AG20443 (cell line): ENCODE data around the gene PAM16.
A peak's percentile ranks its signal among the peaks of the same experiment; 100 is the strongest.

ENCODE experiments used
- DNase-seq: peaks from one replicate; pipeline ENCODE4 v3.0.0; 2012; ENCODE audit warnings: low spot score, mixed read lengths

PAM16 gene

DNA sequence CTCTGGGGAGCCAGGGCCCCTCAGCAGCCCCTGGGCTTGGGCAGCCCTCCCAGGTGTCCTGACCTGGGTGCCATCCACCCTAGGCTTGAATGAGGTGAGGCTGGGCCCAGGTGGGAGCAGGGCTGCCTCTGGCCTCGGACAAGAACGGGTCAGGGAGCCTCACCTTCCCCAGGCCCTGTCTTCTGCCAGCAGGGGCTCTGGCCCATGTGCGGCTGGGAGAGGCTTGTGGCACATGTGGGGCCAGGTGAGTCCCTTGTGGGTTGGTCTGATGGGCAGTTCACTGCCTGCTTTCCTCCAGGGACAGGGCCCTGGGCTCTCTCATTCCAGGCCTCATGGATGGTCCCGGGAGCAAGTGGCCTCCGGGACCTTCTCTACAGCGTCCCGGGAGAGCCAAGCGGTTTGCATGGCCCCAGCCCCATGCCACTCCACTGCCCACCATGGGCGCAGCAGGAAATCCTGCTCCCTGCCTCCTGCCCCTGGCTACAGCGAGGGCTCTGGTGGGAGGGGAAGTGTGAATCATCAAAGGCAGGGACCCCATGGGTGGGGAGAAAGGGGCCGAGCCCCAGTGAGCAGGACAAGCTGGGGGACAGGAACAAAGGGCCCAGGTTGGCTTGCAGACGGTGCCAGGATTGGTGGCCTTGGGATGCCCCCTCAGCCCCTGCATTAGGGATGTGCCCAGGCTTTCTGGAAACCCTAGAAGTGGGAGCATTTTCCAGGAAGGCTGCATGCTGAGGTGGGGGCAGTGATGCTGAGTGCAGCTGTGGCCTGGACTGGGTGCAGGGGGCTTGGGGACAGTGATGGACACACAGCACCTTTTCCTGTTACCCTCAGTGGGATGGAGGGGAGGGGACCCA, 32.7 kb upstream of the PAM16 start:
- no peak for DNase-seq

DNA sequence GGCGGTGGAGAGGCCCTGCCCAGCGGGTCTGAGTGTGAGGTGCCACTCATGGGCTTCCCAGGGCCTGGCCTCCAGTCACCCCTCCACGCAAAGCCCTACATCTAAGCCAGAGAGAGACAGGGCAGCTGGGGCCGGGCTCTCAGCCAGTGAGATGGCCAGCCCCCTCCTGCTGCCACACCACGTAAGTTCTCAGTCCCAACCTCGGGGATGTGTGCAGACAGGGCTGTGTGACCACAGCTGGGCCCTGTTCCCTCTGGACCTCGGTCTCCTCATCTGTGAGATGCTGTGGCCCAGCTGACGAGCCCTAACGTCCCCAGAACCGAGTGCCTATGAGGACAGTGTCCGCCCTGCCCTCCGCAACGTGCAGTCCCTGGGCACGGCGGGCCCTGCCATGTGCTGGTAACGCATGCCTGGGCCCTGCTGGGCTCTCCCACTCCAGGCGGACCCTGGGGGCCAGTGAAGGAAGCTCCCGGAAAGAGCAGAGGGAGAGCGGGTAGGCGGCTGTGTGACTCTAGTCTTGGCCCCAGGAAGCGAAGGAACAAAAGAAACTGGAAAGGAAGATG, 31.8 kb upstream of the PAM16 start:
- no peak for DNase-seq

DNA sequence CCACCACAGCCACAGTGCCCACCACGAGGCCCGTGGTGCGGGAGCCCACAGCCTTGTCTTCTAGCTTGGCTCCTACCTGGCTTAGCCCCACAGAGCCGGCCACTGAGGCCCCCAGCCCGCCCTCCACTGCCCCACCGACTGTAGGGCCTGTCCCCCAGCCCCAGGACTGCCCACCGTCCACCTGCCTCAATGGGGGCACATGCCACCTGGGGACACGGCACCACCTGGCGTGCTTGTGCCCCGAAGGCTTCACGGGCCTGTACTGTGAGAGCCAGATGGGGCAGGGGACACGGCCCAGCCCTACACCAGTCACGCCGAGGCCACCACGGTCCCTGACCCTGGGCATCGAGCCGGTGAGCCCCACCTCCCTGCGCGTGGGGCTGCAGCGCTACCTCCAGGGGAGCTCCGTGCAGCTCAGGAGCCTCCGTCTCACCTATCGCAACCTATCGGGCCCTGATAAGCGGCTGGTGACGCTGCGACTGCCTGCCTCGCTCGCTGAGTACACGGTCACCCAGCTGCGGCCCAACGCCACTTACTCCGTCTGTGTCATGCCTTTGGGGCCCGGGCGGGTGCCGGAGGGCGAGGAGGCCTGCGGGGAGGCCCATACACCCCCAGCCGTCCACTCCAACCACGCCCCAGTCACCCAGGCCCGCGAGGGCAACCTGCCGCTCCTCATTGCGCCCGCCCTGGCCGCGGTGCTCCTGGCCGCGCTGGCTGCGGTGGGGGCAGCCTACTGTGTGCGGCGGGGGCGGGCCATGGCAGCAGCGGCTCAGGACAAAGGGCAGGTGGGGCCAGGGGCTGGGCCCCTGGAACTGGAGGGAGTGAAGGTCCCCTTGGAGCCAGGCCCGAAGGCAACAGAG, 31.0 kb upstream of the PAM16 start:
- no peak for DNase-seq

DNA sequence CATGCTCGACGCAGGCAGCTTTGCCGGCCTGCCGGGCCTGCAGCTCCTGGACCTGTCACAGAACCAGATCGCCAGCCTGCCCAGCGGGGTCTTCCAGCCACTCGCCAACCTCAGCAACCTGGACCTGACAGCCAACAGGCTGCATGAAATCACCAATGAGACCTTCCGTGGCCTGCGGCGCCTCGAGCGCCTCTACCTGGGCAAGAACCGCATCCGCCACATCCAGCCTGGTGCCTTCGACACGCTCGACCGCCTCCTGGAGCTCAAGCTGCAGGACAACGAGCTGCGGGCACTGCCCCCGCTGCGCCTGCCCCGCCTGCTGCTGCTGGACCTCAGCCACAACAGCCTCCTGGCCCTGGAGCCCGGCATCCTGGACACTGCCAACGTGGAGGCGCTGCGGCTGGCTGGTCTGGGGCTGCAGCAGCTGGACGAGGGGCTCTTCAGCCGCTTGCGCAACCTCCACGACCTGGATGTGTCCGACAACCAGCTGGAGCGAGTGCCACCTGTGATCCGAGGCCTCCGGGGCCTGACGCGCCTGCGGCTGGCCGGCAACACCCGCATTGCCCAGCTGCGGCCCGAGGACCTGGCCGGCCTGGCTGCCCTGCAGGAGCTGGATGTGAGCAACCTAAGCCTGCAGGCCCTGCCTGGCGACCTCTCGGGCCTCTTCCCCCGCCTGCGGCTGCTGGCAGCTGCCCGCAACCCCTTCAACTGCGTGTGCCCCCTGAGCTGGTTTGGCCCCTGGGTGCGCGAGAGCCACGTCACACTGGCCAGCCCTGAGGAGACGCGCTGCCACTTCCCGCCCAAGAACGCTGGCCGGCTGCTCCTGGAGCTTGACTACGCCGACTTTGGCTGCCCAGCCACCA, 30.2 kb upstream of the PAM16 start:
- DNase-seq: no peak

DNA sequence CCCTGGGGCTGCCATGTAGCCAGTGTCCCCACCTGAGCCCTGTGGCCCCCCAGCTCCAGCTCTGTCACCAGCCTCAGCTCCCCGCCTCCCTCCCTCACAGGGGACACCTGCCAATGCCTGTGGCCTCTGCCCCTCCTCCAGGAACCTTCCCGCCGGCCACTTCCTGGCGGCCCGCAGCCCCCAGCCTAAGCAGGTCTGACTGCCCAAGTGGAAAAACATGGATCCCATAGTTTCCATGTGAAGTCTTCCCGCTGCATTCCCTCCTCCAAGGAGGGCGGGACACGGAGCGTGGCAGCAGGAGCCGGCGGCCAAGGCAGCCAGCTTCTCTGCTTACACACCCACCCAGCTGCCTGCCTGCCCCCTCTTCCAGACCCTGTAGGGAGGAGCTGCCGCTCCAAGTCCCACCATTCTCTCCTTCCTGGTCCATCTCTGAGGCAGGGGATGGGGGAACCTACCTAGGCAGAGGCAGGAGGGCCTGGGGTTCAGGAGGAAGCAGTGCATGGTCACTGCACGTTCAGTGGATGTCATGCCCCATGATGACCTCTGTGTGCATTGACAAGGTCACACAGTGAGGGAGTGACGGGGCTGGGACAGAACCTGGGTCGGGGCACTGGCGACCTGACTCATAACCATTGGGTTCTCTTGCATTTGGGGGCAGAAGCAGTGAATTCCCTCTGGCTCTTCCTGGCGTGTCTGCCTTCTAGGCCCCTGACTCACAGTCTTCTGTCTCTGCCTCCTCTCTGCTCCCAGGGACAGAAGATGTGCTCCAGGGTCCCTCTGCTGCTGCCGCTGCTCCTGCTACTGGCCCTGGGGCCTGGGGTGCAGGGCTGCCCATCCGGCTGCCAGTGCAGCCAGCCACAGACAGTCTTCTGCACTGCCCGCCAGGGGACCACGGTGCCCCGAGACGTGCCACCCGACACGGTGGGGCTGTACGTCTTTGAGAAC, 29.3 kb upstream of the PAM16 start:
- no peak for DNase-seq

DNA sequence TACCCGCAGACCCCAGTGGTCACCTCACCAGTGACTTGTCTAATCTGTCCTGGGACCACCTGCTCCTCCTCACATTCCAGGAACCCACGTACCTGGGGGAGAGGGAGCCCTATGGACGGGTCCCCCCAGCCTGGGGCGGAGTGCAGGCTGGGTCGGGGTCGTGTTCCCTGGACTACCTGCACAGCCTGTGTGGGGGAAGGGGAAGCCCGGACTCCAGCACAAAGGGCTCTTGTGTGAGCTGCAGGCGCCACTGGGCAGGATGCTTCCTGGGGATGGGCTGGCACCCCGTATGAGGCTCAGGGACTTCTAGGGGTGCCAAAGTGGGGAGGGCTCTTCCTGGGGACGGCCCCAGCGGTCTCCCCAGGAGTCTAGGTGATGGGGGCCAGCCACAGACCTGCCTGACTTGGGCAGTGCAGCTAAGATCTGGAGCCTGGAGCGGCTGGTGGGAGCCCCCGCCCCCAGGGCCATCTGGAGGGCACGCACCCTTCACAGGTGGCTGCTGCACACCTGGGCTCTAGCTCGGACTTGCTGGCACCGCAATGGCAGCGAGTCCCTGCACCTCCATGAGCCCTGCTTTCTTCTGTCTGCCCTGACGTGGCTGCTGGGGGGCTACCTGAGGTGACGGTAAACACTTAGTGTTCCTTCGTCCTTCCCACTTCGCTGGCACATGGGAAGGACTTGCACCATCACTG, 28.0 kb upstream of the PAM16 start:
- DNase-seq: no peak

DNA sequence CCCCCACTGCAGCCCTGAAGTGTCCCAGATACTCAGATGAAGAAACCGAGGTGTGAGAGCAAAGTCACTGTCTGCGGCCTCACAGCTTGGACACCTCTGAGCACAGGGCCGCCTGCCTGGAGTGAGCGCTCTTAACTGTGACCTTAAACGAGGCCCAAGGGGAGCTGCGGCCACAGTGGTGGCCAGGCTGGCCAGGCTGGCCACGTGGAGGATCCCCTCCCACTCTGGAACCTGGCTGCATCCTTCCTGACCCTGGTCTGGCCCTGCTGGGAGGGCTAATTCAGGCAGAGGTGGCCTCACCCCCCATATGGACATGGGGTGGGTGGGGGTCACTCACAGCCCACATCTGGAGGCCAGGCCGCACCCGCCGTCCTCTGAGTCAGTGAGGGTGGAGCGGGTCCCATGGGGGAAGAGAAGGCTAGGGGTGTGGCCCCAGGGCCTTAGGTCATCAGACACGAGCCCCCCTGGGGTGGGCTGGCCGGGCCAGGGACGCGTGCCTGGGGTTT, 27.1 kb upstream of the PAM16 start:
- DNase-seq: peak; percentile 67

DNA sequence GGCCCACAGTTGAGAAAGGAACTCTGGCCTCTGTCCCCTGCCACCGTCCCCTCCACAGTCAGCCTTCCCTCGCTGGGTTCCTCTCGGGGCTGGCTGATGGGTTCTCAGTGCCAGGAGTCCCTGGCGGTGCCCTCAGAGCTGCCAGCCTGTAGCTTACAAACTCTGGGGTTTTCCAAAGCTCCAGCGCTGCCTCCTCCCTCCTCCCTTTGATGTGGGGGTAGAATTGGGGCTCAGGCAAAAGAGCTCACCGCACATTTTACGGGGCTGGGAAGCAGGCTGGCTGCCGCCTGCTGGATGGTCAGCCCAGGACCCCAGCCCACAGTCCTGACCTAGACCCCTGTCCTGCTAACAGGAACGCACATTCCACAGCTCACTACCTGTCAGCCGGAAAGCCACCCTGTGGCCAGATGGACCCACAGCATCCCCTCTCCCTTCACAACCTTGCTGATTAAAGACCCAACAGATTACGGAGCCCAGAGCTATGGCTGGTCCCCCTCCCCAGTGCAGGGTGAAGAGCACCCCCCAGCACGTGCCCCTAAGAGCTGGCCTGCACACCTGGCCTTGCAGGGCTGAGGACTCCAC, 26.5 kb upstream of the PAM16 start:
- DNase-seq: no peak

DNA sequence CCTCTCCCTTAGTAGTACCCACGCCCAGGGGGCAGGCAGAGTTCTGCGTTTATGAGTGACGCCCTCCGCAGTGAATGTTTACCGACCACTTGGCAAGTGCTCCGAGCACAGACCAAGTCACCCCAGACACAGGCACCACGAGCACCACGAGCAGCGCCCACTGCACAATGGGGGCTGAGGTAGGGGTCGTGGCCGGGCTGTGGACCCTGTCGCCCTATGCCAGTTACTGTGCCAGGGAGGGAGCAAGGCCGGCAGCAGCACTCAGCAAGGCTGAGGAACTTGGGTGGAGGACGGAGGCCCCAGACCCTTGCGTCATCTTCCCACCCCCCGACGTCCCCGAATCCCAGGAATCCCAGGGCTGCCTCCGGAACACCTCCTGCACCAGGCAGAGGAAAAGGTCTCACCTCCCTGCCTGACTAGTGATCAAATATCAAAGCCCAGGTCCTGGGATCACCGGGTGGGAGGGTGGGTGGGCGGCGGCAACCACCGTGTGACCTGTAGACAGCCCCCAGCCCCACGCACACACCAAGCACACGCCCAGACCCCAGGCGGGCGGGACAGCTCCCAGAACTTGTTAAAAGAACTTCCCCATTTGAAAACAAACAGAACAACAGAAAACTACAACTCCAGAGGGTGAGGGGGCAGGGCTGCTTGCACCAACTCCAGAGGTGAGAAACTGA, 25.9 kb upstream of the PAM16 start:
- no peak for DNase-seq

DNA sequence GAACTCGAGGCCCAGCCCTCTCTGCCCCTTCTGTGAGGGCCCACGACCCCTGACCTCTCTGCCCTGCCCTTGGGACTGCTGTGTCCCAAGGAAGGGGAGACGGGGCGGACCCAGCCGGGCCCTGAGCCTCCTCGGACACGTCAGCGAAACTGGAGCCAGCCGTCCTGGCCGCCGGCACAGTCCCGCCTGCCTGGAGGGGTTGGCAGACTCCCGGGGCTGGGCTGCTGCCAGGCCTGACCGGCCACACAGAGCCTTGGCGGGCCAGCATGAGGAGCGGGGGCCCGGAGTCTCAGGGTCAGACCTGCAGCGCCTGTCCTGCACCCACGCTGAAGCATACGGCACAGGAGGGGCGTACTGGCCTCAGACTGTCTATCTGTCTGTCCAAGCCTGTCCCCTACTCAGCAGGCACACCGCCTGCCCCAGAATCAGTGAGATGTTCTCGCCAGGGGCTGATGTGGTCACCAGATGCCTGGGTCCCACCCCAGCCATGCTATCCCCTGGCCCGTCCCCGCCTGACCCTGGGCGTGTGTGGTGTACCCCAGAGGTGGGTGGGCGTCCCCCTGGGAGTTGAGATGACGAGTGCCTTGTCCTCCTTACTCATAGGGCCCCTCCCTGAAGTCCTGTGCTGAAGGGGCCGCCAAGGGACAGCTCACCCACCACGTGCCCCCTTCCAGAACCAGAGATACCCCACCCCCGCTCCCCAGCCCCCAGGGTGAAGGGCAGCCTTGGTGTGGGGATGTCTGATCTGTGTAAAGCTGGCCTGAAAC, 25.2 kb upstream of the PAM16 start:
- peak; percentile 87 for DNase-seq

DNA sequence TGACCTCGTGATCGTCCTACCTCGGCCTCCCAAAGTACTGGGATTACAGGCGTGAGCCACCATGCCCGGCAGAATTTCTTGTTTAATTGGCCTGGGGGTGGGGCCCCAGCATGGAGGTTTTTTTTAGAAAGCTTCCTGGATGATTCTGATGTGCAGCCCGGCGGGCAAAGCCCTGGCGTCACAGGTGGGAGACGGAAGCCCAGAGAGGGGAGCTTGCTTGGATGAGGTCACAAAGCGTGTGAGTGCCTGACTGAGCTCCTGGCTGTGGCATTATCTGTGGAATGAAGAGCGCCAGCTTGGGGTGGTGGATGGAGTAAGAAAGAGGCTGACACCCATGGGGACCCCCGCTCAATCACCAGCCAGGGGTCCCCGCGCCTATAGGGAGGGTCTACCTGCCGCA, 24.6 kb upstream of the PAM16 start:
- DNase-seq: no peak

DNA sequence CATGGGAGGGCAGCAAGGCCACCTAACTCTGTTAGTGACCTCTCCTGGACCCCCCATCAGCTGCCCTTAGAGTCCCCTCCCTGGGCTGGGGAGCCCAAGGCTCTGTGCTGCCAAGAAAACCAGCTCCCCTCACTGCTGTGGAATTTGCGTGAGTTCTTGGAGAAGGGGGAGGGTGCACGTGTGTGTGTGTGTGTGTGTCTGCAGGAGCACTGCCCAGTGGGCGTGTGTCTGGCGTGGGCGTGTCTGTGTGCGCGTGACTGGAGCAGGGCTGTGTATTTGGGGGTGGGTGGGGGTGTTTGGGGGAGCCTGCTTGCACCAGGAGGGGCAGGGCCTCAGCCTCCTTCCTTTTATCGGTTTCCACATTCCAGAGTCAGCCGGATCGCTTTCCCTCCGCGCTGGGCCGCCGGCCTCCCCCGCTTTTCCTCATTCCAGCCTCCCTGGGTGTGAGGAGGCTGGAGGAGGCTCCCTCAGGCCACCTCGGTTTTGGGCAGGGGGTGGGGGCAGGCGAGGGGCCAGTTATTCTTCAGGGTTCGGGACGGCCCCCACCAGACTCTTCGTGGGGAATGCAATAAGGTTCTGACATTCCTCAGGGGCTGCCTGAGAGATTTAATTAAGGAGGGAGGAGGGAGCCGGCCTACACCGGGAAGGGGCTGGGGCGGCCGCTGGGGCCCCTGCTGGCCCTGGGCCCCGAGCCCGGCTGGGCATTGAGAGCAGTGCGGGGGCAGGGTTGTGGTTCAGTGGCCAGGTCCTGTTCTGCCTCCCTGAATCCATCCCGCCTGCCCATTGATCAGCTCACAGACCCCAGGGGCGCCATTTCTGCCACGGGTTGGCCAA, 23.0 kb upstream of the PAM16 start:
- peak; percentile 88 for DNase-seq

DNA sequence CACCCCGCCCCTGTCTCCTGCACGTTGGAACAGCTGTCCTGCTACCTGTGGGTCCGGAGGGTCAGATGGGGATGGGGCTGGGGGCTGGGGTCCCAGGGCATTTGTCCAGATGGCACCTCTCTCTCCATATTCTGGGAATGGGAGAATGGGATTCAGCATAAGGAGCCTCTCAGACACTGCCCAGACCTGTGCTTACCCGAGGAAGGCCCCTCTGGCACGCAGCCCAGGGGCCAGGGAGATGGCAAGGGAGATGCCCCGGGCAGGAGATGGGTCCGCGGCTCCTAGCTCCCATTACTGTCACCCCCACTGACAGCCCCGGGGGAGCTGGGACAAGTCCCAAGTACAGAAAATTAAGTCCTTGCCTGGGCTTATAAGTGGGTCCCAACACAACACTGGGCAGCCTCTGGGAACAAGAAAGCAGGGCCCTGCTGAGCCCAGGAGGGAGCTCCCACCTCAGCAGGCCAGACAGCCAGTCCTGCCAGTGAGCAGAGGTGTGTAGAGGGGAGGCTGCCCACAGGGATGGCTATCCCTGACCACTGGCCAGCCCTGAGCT, 22.3 kb upstream of the PAM16 start:
- DNase-seq: no peak

DNA sequence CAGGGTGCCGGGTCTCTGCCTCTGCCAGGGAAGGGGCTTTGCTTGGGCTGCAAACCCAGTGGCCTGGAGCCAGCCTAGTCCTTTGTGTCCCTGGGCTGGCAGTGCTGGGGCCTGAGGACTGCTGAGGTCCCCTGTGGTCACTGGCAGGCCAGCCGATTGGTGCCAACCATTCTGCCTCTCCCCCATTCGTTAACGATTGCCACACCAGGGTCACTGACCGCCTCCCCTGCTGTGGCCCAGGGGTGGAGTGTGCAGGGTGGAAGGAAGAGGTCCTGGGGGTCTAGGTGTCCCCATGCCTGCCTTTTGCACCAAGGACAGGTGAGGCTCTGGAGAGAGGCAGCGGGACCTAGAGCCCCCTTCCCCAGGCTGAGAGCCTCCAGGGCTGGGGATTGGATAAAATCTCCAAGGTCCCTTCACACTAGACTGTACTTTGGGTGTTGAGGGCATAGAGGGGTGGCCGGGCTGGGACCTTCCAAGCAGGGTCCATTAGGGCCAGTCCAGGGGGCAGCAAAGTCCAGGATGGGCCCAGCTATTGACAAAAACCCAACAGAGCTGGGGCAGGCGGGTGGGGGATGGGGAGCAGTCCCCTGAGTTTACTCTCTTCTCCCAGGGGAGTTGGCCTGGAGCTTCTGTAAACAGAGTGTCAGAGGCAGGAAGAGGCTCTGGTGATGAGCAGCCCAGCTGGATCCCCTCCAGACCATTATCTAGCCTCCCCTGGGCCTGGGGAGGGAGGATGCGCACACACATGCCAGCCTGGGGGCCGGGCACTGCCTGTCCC, 21.6 kb upstream of the PAM16 start:
- peak; percentile 47 for DNase-seq

DNA sequence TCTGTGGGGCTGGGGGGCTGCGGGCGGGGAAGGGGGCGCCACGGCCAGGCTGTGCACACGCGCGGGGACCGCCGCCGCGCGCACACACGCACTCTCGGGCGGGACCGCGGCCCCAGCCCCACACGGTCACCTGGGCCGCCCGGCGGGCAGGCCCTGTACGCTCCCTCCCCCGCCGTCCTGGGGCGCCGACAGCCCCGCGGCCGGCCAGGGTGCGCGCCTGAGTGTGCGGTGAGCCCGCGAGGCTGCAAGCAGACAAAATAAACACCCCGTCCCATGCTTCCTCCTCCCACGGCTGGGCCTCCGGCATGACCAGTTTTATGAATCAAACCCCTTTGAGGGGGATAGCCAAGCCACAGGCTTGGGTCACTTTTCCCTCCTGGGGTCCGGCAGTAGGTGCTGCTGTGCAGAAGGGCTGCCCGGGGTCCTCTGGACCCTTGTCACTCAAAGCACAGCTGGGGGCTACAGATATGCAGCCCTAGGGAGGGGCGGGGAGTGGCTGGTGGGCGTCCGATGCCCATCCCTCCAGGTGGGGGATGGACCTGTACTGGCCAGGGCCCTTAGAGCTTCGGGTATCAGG, 21.0 kb upstream of the PAM16 start:
- DNase-seq: no peak
